ENCODE results near the gene BASP1.
A peak's percentile ranks its signal among the peaks of the same experiment; 100 is the strongest.

The BASP1 gene

GRCh38 chr5:17185349-17185748 is 32.1 kb upstream of the BASP1 start:
- no peak for TF ChIP-seq CTCF (IDR thresholded peaks at IDR 0.05; ENCODE audit: low read depth, low read length, missing control alignments)

GRCh38 chr5:17185773-17186172 is 31.7 kb upstream of the BASP1 start:
- DNase-seq (ENCODE audit: low read depth) = peak; percentile 84
- in situ Hi-C loops (cut with HindIII; ENCODE audit: low sequenced_read_pairs) = no loop called here

More at GRCh38 chr5:17185349-17185748, 32.1 kb upstream of the BASP1 start:
- H3K4me3 ChIP-seq (ENCODE audit: low read depth, low read length) = no peak overlapping the region
- no peak for DNase-seq (ENCODE audit: low read depth)
- in situ Hi-C loops (cut with HindIII; ENCODE audit: low sequenced_read_pairs) = no loop called here

GRCh38 chr5:17186256-17186655 is 31.2 kb upstream of the BASP1 start:
- in situ Hi-C loops (cut with HindIII; ENCODE audit: low sequenced_read_pairs) = no loop called here
- no peak overlapping the region for H3K4me3 ChIP-seq (ENCODE audit: low read depth, low read length)
- no peak for TF ChIP-seq CTCF (IDR thresholded peaks at IDR 0.05; ENCODE audit: low read depth, low read length, missing control alignments)
- DNase-seq (ENCODE audit: low read depth) = no peak

More at GRCh38 chr5:17185773-17186172, 31.7 kb upstream of the BASP1 start:
- no peak for TF ChIP-seq CTCF (IDR thresholded peaks at IDR 0.05; ENCODE audit: low read depth, low read length, missing control alignments)
- no peak overlapping the region for H3K4me3 ChIP-seq (ENCODE audit: low read depth, low read length)

GRCh38 chr5:17187011-17187785 is 30.2 kb upstream of the BASP1 start:
- no peak overlapping the region for H3K4me3 ChIP-seq (ENCODE audit: low read depth, low read length)
- DNase-seq (ENCODE audit: low read depth) = no peak
- TF ChIP-seq CTCF (IDR thresholded peaks at IDR 0.05; ENCODE audit: low read depth, low read length, missing control alignments) = no peak
- in situ Hi-C loops (cut with HindIII; ENCODE audit: low sequenced_read_pairs) = no loop called here

GRCh38 chr5:17187786-17188170 is 29.7 kb upstream of the BASP1 start:
- in situ Hi-C loops (cut with HindIII; ENCODE audit: low sequenced_read_pairs) = no loop called here
- TF ChIP-seq CTCF (IDR thresholded peaks at IDR 0.05; ENCODE audit: low read depth, low read length, missing control alignments) = no peak
- no peak for DNase-seq (ENCODE audit: low read depth)
- no peak overlapping the region for H3K4me3 ChIP-seq (ENCODE audit: low read depth, low read length)

- in situ Hi-C loops (cut with HindIII; ENCODE audit: low sequenced_read_pairs) = loop anchor here (5.0 kb wide), 2 partner anchors 392 to 492 kb away; no protein-coding TSS in a partner anchor
- DNase-seq (ENCODE audit: low read depth) = peak; percentile 73
- no peak overlapping the region for H3K4me3 ChIP-seq (ENCODE audit: low read depth, low read length)
- peak; percentile 77 for TF ChIP-seq CTCF (IDR thresholded peaks at IDR 0.05; ENCODE audit: low read depth, low read length, missing control alignments)
Observed at GRCh38 chr5:17189381-17190036, 27.9 kb upstream of the BASP1 start.

Measured in astrocyte of the cerebellum (primary cell).